Spleen (tissue), 7 donors: ENCODE results near the gene SPG7.

Experiments used
- CTCF ChIP-seq, 11 experiments: fragments of 200-600 bp in 7 of 11; fragments of 450-650 bp in 4 of 11; sonication (generic) in 4 of 11; IDR thresholded peaks in 8 of 11; conservative IDR thresholded peaks in 3 of 11; 1 replicate in 7 of 11; 2 replicates in 4 of 11; pipeline versions ENCODE4 v1.4.0 to v1.8.0; 2016 to 2021; ENCODE audit warnings: antibody characterized with exemption in 11 of 11, inconsistent platforms in 4 of 11, mild to moderate bottlenecking in 1 of 11
- POLR2AphosphoS5 ChIP-seq, 3 donors: sonication (generic); formaldehyde crosslinking; IDR thresholded peaks; one replicate each; pipeline ENCODE4 v1.5.1; 2017; ENCODE audit warnings: antibody characterized with exemption in 3 of 3
- donor health status: DM: no; HTN: no; CAD: no; lungs with moderate emphysema.
- donor health status: DM: no; HTN: no; CAD: no.
- donor health status: DM: no; HTN: no; CAD: no.

GRCh38 chr16:89498839-89499238 lies 9.4 kb upstream of the SPG7 start:
- no peak for TF ChIP-seq CTCF (IDR thresholded peaks at IDR 0.05 in 8 of 11, conservative IDR thresholded peaks at IDR 0.05 in 3 of 11)
- TF ChIP-seq POLR2AphosphoS5 (IDR thresholded peaks at IDR 0.05) = no peak
